DMS153 treated with DMSO at 0.1 percent for 48 hours (cell line): Measurements from ENCODE around the gene ASPN.
"Not testable (repeated sequence)": the region's sequence is repeated elsewhere in the genome, so short reads cannot be mapped to it uniquely, and the experiment has no call there.

Experiments used
- DNase-seq: peaks from one replicate; lab custom pipeline; 2025; ENCODE audit not compliant: unreplicated experiment; lab: John Stamatoyannopoulos, UW

Gene ASPN

GRCh38 chr9:92423612-92424011, 58.7 kb downstream of the ASPN start:
- no peak for DNase-seq

GRCh38 chr9:92422611-92423338, 59.5 kb downstream of the ASPN start:
- no peak for DNase-seq

- DNase-seq: no peak
Measured at GRCh38 chr9:92414566-92414965, 67.7 kb downstream of the ASPN start.

GRCh38 chr9:92411157-92411556, 71.1 kb downstream of the ASPN start:
- not testable (repeated sequence) for DNase-seq

GRCh38 chr9:92408747-92409478, 73.4 kb downstream of the ASPN start:
- DNase-seq: no peak

- no peak for DNase-seq
Measured at GRCh38 chr9:92407818-92408217, 74.5 kb downstream of the ASPN start.

- no peak for DNase-seq
Measured at GRCh38 chr9:92406477-92406876, 75.8 kb downstream of the ASPN start.
